ENCODE measurements around the gene SMIM12.
"Not testable (repeated sequence)": the region's sequence is repeated elsewhere in the genome, so short reads cannot be mapped to it uniquely, and the experiment has no call there.

Gene SMIM12

DNA sequence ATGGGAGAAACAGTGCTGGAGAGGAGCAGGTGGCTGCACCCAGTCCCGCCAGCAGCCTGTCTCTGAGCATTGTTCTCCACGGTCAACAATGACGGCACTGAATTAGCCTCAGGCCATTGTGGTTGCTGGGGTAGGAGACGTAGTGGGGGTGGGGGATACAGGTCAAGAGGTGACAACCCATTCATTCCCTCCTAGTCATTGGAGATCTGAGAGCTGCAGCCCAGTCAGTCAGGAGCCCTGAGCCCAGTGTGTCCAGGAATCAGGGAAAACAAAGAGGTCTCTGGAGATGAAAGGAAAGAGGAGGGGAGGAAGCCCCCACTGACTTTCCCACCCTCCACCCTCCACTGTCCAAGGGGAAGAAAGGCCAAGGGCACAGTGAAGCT is 15.3 kb downstream of the SMIM12 start:
- no peak for DNase-seq (ENCODE audit: low read depth, low spot score)

DNA sequence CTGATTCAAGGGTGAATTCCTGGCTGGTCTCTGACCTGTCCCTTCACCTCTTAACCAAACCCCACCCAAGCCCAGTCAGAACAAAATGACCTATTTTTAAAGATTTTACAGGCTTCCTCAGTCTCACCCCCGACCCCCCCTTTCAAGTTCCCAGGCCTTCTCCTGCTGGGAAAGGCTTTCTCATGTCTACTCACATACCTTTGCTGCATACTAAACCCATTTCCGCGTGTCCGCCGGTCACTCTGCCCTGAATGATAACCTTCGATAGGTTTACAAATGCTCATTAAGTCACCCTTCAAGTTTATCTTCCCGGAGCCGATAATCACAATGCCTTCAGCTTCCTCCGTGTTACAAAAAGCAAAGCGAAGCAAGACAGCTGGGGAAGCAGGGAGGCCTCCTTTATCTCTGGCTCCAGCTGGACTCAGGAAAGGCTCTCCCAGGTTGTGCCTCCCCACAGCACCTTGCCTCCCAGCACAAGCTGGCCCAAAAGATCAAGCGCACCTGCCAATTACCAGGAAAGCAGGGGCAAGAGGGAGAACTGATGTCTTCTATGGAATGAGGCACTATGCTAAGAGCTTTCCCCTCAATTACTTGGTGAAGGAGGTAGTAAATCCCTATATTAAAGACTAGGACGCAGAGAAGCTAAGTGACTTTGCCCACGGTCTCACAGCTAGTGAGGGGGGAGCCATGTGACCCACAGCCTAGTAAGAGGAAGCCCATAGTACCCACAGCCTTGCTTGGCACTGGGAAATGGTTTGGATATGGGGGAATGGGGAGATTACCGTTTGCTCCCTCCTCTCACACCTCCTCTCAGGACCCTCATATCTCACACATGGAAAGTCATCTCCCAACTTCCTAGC is 15.9 kb downstream of the SMIM12 start:
- DNase-seq (ENCODE audit: low read depth, low spot score), result no peak

GRCh38 chr1:34842952-34843371 is 16.6 kb downstream of the SMIM12 start:
- no peak for DNase-seq (ENCODE audit: low read depth, low spot score)

- DNase-seq (ENCODE audit: low read depth, low spot score), result no peak
Observed at GRCh38 chr1:34842073-34842472, 17.5 kb downstream of the SMIM12 start.

DNA sequence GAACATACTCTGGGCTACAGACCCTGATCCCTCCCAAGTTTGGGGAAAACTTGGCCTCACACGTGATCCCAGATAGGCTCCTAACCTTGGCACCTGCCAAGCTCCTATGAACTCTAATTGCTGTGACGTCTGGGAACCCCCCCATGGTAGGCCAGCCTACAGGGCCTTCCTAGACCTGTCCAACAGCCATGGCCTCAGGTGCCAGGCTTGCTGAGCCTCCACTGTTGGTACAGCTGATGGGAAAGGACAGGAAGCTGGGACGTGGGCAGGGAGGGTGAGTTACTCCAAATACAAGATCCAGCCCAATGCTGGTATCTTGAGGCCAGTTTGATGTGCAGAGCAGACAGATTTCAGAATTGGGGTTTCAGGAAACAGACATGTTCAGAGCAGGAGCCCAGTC is 19.1 kb downstream of the SMIM12 start:
- no peak for DNase-seq (ENCODE audit: low read depth, low spot score)

DNA sequence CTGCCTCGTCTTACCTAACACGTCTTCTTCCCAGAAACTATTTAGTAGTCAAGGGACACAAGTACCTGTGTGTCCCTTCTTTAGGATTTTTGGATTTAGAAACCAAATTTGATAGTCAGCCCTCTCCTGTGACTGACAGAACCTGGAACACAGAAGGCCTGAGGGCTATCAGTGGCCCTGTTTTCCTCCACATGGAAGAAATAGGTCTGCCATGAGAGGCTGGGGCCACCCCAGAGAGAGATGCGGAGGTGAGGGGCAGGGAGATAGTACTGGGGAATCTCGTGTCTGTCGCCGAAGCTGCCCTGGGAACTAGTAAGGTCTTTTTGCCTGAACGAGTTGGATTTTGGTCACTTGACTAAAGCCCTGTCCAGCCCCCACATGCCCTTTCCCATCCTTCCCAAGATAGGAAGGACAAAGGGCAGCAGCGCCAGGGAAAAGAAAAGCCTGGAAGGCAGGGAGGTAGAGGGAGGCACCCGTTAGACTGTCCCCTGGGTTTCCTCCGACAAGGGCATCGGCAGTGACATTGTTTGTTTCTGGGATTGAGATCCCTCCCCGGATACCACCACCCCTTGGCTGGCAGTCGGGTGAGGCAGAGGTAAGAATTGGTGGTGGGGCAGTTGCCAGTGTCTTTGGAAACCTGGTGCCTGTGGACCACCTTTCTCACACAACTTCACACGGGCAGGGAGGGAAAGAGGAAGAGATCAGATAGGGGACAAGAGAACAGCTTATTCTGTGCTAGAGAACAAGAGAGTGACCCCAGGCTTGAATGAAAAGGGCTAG is 19.8 kb downstream of the SMIM12 start:
- no peak for DNase-seq (ENCODE audit: low read depth, low spot score)

- DNase-seq (ENCODE audit: low read depth, low spot score), result no peak
Observed at GRCh38 chr1:34833711-34834110, 25.8 kb downstream of the SMIM12 start.

GRCh38 chr1:34831721-34832246 is 27.8 kb downstream of the SMIM12 start:
- no peak for DNase-seq (ENCODE audit: low read depth, low spot score)

- DNase-seq (ENCODE audit: low read depth, low spot score), result no peak
Observed at GRCh38 chr1:34829250-34829649, 30.3 kb downstream of the SMIM12 start.

DNA sequence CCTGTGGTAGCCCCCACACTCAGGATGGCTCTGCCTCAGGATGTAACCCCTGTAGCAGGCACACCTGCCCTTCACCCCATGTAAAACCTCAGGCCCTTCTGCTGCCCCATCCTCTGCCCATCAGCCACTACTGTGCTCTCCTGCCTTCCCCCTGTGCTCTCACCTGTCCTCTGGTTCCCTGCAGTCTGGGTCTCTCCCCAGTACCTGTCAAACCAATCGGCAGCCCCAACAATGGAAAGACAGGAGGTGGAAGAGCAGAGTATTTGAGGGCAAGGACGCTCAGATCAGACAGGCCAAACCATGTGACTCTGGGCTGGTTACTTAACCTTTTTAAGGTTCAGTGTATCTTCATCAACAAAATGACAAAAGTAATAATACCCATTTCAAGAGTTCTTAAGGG is 30.9 kb downstream of the SMIM12 start:
- DNase-seq (ENCODE audit: low read depth, low spot score), result no peak

DNA sequence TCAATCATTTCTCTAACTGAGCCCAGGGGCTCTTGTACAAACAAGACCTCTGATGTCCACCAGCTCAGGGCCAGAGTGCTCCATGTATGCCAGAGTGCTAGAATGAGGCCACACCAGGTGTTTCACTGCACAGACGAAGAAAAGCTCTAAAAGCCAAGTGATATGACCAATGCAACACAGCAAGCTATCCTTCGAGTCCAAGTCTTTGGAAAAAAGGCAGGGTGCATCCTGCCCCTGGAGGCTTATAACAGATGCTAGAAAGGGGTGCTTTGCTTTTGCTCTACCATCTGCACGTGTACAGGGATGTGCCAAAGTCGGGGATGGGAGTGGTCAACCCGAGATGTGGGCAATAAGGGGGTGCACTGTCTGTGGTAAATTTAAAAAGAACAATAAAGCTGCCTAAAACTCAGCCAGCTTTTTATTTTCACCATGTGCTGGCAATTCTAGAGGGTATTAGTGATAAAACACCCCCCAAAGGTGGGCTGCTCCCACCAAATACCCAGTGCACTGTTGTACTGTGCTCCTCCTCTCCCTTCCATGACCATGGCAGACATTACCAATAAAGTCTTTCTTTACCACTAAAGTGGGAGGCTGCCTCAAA is 32.1 kb downstream of the SMIM12 start:
- no peak for DNase-seq (ENCODE audit: low read depth, low spot score)

- DNase-seq (ENCODE audit: low read depth, low spot score), result no peak
Observed at GRCh38 chr1:34825455-34826091, 34.0 kb downstream of the SMIM12 start.

- no peak for DNase-seq (ENCODE audit: low read depth, low spot score)
Observed at GRCh38 chr1:34824817-34825454, 34.6 kb downstream of the SMIM12 start.

DNA sequence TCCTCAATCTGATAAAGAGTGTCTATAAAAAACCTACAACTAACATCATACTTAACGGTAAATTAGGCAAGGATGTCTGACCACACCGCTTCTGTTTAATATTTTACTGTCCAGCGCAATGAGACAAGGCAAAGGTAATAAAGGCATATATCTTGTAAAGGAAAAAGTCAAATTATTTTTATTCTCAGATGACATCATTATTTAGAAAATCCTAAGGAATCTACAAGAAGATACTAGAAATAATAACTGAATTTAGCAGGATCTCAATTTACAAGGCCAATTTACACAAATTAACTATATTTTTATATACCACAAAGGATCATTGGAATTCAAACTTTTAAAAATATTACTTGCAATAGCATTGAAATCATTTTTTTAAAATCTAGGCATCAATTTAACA is 37.3 kb downstream of the SMIM12 start:
- no peak for DNase-seq (ENCODE audit: low read depth, low spot score)

DNA sequence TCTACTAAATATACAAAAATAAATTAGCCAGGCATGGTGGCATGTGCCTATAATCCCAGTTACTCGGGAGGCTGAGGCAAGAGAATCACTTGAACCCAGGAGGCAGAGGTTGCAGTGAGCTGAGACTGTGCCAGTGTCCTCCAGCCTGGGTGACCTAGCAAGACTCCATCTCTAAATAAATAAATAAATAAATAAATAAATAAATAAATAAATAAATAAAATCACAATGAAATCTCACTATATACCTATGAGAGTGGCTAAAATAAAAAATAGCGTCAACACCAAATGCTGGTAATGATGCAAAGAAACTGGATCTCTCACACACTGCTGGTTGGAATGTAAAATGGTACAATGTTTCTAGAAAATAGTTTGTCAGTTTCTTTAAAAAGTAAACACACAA is 40.7 kb downstream of the SMIM12 start:
- not testable (repeated sequence) for DNase-seq (ENCODE audit: low read depth, low spot score)

- DNase-seq (ENCODE audit: low read depth, low spot score), result no peak
Observed at GRCh38 chr1:34816778-34817177, 42.8 kb downstream of the SMIM12 start.

GRCh38 chr1:34816332-34816731 is 43.2 kb downstream of the SMIM12 start:
- DNase-seq (ENCODE audit: low read depth, low spot score), result no peak

- not testable (repeated sequence) for DNase-seq (ENCODE audit: low read depth, low spot score)
Observed at GRCh38 chr1:34810781-34811180, 48.8 kb downstream of the SMIM12 start.

DNA sequence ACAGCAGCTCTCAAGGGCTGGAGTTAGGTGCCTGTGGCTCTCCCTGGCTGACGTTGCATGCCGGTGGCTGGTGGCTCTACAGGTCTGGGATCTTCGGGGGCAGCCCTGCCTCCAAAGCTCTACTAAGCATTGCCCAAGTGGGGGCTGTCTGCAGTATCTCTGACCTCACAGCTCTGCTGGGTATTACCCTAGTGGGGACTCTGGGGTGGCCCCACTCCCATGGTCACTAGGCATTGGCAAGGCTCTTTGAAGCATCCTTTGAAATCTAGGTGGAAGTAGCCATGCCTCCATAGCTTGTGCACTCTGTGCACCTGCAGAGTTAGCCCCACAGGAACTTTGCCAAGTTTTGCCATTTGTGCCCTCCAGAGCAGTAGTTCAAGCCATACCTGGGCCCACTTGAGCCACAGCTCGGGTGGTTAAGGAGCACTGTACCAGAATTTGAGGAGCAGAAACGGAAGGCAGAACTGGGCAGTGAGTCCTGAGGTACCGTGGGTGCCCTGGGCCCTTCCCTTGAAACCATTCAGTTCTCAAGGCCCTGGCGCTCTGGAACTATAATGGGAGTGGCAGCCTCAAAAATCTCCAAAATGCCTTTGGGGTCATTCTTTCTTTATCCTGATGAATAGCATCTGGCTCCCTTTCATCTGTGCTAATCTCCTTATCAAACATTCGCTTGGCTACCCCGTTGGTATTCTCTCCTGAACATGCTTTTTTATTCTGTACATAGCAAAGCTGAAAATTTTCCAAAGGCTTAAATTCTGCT is 51.3 kb downstream of the SMIM12 start:
- no peak for DNase-seq (ENCODE audit: low read depth, low spot score)

- DNase-seq (ENCODE audit: low read depth, low spot score), result no peak
Observed at GRCh38 chr1:34806396-34806795, 53.2 kb downstream of the SMIM12 start.

- no peak for DNase-seq (ENCODE audit: low read depth, low spot score)
Observed at GRCh38 chr1:34803770-34804169, 55.8 kb downstream of the SMIM12 start.

Measured in activated CD4-positive, CD25-positive, alpha-beta regulatory T cell treated with anti-CD3 and anti-CD28 coated beads, Interleukin-2, amount 50 U/mL, for 16 hours (primary cell).